Measurements from ENCODE around the gene SETD1B. TPM values are rescaled to one million over a fixed set of nuclear protein-coding genes. Genes with fewer than 3 reads are reported as not detected.
A peak's percentile ranks its signal among the peaks of the same experiment; 100 is the strongest.

The SETD1B gene
- total and polyA plus RNA-seq, 2 donors (not counting 1 experiment from before 2014, with no cell fraction given), result 7.9 to 61.4 TPM

DNA sequence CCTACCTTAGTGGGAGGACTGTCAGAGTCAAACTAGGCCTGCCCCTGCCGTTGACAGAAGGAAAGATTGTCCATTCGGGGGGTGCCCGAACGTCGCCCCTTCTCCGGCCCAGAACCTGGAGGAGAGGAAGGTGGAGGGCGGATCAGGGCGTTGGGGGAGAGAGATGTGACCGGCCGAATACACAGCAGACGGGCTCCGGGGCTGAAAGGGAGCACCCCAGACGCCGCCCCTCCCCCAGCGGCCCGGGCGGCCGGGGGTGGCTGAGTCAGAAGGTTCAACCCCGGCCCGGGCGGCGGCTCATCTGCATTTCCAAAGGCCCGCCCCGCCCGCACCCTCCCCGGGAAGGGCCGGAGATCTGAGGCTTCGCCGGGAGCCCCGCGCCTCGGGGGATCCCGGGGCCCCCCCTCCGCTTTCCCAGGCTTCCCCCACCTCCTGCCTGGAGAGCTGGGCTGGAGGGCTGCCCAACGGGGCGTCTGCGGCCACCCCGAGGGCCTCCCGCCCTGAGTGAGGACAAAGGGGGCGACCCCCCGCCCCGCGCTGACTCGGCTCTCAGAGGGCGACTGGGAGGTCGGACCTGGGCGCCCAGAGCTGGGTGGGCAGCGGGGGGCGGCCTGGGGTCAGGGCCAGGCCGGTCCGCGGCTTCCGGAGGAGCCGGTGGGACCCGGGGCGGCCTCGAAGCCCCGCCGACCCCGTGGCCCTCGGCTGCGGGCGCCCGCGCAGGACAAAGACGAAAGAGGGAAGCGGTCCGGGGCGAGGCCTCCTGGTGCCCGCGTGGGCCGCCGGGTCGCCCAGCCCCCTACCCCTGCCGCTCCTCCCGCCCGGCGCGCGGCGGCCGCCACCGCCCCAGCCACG is 3.7 kb upstream of the SETD1B start:
- Histone ChIP-seq H3K9ac (ENCODE audit: low read length) (peak overlapping the region; percentile 81), H2AFZ (ENCODE audit: insufficient read depth, low read depth, low read length, poor library complexity, severe bottlenecking) (peak overlapping the region; percentile 64), H3K4me1 (ENCODE audit: control insufficient read depth in 2 of 2, insufficient read depth in 2 of 2, low read length in 2 of 2) (peaks cover 11 to 34% of the 10 kb centered on the region in 2 donors), H3K4me3 (ENCODE audit: control extremely low read depth in 1 of 5, extremely low read depth in 1 of 5, insufficient read depth in 1 of 5, low read depth in 2 of 5, low read length in 4 of 5) (peak overlapping the region; percentile 6 to 89 (median 74)), H3K4me2 (replicated peaks; ENCODE audit: low read depth, low read length, poor library complexity, severe bottlenecking) (peak overlapping the region; percentile 94), H3K9me3 (ENCODE audit: control extremely low read depth in 1 of 3, control insufficient read depth in 2 of 3, insufficient read depth in 1 of 3, low read length in 2 of 3) (no peaks in the 10 kb centered on the region), H3K27me3 (replicated peaks in 1 of 4; ENCODE audit: control extremely low read depth in 1 of 4, control insufficient read depth in 3 of 4, insufficient read depth in 4 of 4, low read length in 3 of 4) (no peaks in the 10 kb centered on the region), H3K36me3 (replicated peaks in 1 of 2; ENCODE audit: control extremely low read depth in 1 of 2, control insufficient read depth in 1 of 2, extremely low read depth in 1 of 2, insufficient read depth in 2 of 2, low read length in 1 of 2) (peaks cover 3 to 23% of the 10 kb centered on the region in 2 experiments), H4K20me1 (ENCODE audit: control insufficient read depth, insufficient read depth, low read length, poor library complexity, severe bottlenecking) (peaks cover 26% of the 10 kb centered on the region), H3K27ac (ENCODE audit: low read length in 2 of 2) (peak overlapping the region; percentile 71 to 91), H3K79me2 (ENCODE audit: control insufficient read depth, insufficient read depth, low read length) (peaks cover 42% of the 10 kb centered on the region)
- no peak for TF ChIP-seq EZH2 (IDR thresholded peaks at IDR 0.05; ENCODE audit: borderline replicate concordance, insufficient read depth, low read depth, low read length, poor library complexity, severe bottlenecking)
- TF ChIP-seq, protein P1, sequence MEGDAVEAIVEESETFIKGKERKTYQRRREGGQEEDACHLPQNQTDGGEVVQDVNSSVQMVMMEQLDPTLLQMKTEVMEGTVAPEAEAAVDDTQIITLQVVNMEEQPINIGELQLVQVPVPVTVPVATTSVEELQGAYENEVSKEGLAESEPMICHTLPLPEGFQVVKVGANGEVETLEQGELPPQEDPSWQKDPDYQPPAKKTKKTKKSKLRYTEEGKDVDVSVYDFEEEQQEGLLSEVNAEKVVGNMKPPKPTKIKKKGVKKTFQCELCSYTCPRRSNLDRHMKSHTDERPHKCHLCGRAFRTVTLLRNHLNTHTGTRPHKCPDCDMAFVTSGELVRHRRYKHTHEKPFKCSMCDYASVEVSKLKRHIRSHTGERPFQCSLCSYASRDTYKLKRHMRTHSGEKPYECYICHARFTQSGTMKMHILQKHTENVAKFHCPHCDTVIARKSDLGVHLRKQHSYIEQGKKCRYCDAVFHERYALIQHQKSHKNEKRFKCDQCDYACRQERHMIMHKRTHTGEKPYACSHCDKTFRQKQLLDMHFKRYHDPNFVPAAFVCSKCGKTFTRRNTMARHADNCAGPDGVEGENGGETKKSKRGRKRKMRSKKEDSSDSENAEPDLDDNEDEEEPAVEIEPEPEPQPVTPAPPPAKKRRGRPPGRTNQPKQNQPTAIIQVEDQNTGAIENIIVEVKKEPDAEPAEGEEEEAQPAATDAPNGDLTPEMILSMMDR (IDR thresholded peaks at IDR 0.05), result no peak
- ATAC-seq (ENCODE audit: low read depth) (peak; percentile 32), DNase-seq (peak; percentile 82)
- peak overlapping the region; percentile 88 for H3K4me3 Mint-ChIP-seq
- H3K4me1 Mint-ChIP-seq, result peaks cover 37% of the 10 kb centered on the region
- H3K27me3 Mint-ChIP-seq, result no peaks in the 10 kb centered on the region
- ChIA-PET CTCF (interaction anchor here (0.6 to 33.5 kb wide), 5 partner anchors 3 to 263 kb away, joined by 3 to 1947 read pairs (median 4); partner anchors contain the start of genes PSMD9, RHOF, SETD1B and TMEM120B), POLR2A (interaction anchor here (0.5 to 13.7 kb wide), 9 partner anchors 7 to 266 kb away, joined by 3 to 267 read pairs (median 9); partner anchors contain the start of genes PSMD9 and RHOF)
- intact Hi-C loops (cut with micrococcal nuclease), result loop anchor here (5.0 to 10.0 kb wide), 3 partner anchors 225 to 705 kb away; partner anchors contain the start of genes BCL7A and ZCCHC8
- peak overlapping the region; percentile 93 for H3K27ac Mint-ChIP-seq
- WGBS (ENCODE audit: insufficient coverage), result under 1% methylated on average over 79 of the region's 84 CpGs
- H3K9me3 Mint-ChIP-seq (ENCODE audit: insufficient read depth), result no peaks in the 10 kb centered on the region
